ENCODE results near the gene PIM1.

GRCh38 chr6:37142050-37142614, 27.8 kb upstream of the PIM1 start:
- TF ChIP-seq TEAD4 (IDR thresholded peaks at IDR 0.05) (no peak), FOXM1 (IDR thresholded peaks at IDR 0.05; ENCODE audit: borderline replicate concordance, low read depth) (no peak), YY1 (IDR thresholded peaks at IDR 0.05; ENCODE audit: low read depth) (no peak), NFIC (IDR thresholded peaks at IDR 0.05) (no peak), EP300 (IDR thresholded peaks at IDR 0.05; ENCODE audit: borderline replicate concordance) (no peak), USF1 (IDR thresholded peaks at IDR 0.05) (no peak), REST (IDR thresholded peaks at IDR 0.05; ENCODE audit: low read depth) (no peak), TAF1 (IDR thresholded peaks at IDR 0.05; ENCODE audit: low read depth) (no peak), RAD21 (IDR thresholded peaks at IDR 0.05; ENCODE audit: low read depth) (no peak), TCF12 (IDR thresholded peaks at IDR 0.05; ENCODE audit: low read depth) (no peak), CEBPB (IDR thresholded peaks at IDR 0.05) (no peak), MAX (IDR thresholded peaks at IDR 0.05) (no peak), EGR1 (IDR thresholded peaks at IDR 0.05) (no peak)
